ENCODE measurements around the gene PTP4A2. TPM values are rescaled to one million over a fixed set of nuclear protein-coding genes. Genes with fewer than 3 reads are reported as not detected.

Gene PTP4A2
- total RNA-seq, 1 experiment from 2014 or later = 201 TPM

DNA sequence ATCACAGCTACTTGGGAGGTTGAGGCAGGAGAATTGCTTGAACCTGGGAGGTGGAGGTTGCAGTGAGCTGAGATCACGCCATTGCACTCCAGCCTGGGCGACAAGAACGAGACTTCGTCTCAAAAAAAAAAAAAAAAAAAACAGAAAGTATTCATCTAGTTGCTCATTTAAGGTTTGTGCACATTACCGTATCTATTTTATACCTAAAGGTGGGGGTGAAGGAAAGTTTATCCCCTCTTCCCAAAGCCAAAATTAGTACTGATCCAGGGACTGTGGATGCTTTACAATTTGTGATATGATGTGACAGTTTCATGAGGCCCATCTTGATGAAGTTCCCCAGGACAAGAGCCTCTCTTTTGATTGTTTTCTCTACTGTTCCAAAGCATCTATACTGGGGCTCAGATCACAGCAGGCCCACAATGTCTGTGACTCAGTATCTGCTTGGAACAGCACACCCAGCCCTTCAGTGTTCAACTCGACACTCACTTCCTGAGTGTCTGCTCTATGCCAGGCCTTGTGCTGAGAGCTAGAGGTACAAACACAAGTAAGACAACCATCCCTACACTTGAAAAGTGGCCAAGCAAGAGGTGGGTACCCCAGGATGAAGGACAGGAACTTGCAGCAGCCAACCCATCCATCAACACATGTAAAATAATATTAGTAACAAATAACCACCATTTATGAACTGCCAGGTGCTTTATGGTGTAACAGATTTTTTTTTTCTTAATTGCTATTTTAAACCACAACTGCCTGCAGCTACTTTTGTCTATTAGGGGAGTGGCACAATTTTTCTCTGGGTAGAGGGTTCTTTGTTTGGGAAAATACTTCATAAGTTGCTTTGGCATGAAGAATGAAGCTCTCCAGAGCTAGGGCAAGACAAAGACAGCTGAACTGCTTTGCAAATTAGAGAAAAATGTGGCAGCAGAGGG, 46.5 kb upstream of the PTP4A2 start:
- no peaks in the 10 kb centered on the region for H3K9me3 ChIP-seq (ENCODE audit: insufficient read depth, low read depth)
- no peaks in the 10 kb centered on the region for H4K20me1 ChIP-seq (ENCODE audit: insufficient read depth)
- H3K36me3 ChIP-seq (ENCODE audit: low read depth) = no peaks in the 10 kb centered on the region
- H3K4me3 ChIP-seq = no peak overlapping the region
- no peak overlapping the region for H3K27ac ChIP-seq
- H3K27me3 ChIP-seq (ENCODE audit: insufficient read depth, low read depth) = no peaks in the 10 kb centered on the region
- no peaks in the 10 kb centered on the region for H3K4me1 ChIP-seq (replicated peaks; ENCODE audit: insufficient read depth)
- no peaks in the 10 kb centered on the region for H3K9me2 ChIP-seq (ENCODE audit: insufficient read depth)
- no peak overlapping the region for H2AFZ ChIP-seq
- intact Hi-C loops (cut with micrococcal nuclease; ENCODE audit: unreplicated experiment) = no loop called here
- H3K79me2 ChIP-seq (ENCODE audit: low read depth) = no peaks in the 10 kb centered on the region
- POLR2A ChIA-PET (ENCODE audit: unreplicated experiment) = no interaction called here
- no peak for DNase-seq
- H3K4me2 ChIP-seq = no peak overlapping the region
- TF ChIP-seq, protein P1, sequence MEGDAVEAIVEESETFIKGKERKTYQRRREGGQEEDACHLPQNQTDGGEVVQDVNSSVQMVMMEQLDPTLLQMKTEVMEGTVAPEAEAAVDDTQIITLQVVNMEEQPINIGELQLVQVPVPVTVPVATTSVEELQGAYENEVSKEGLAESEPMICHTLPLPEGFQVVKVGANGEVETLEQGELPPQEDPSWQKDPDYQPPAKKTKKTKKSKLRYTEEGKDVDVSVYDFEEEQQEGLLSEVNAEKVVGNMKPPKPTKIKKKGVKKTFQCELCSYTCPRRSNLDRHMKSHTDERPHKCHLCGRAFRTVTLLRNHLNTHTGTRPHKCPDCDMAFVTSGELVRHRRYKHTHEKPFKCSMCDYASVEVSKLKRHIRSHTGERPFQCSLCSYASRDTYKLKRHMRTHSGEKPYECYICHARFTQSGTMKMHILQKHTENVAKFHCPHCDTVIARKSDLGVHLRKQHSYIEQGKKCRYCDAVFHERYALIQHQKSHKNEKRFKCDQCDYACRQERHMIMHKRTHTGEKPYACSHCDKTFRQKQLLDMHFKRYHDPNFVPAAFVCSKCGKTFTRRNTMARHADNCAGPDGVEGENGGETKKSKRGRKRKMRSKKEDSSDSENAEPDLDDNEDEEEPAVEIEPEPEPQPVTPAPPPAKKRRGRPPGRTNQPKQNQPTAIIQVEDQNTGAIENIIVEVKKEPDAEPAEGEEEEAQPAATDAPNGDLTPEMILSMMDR (conservative IDR thresholded peaks at IDR 0.05) = no peak
- no peak for TF ChIP-seq EZH2 (IDR thresholded peaks at IDR 0.05; ENCODE audit: low read depth)
- BruUV-seq (replicated peaks) = no TSS peak
- CTCF ChIA-PET = interaction anchor here (0.5 kb wide), 1 partner anchor 163 kb away, joined by 4 read pairs; no protein-coding TSS in a partner anchor
- peaks cover 11% of the 10 kb centered on the region; the same call in 1 of the 2 replicates for H3F3A ChIP-seq (ENCODE audit: insufficient read depth, low read depth)

GRCh38 chr1:31981972-31982371, 43.8 kb upstream of the PTP4A2 start:
- Histone ChIP-seq H3K4me2 (no peak overlapping the region), H3K27me3 (ENCODE audit: insufficient read depth, low read depth) (no peaks in the 10 kb centered on the region), H3K9me2 (ENCODE audit: insufficient read depth) (no peaks in the 10 kb centered on the region), H3K27ac (no peak overlapping the region), H3K9me3 (ENCODE audit: insufficient read depth, low read depth) (no peaks in the 10 kb centered on the region), H3K79me2 (ENCODE audit: low read depth) (no peaks in the 10 kb centered on the region), H3K4me3 (no peak overlapping the region), H2AFZ (no peak overlapping the region), H3K4me1 (replicated peaks; ENCODE audit: insufficient read depth) (no peaks in the 10 kb centered on the region), H3F3A (ENCODE audit: insufficient read depth, low read depth) (peaks cover 11% of the 10 kb centered on the region; the same call in 1 of the 2 replicates), H3K36me3 (ENCODE audit: low read depth) (no peaks in the 10 kb centered on the region), H4K20me1 (ENCODE audit: insufficient read depth) (no peaks in the 10 kb centered on the region)
- ChIA-PET CTCF (no interaction called here), POLR2A (ENCODE audit: unreplicated experiment) (no interaction called here)
- TF ChIP-seq, protein P1 (conservative IDR thresholded peaks at IDR 0.05) = no peak
- TF ChIP-seq EZH2 (IDR thresholded peaks at IDR 0.05; ENCODE audit: low read depth) = no peak
- DNase-seq = no peak
- no TSS peak for BruUV-seq (replicated peaks)
- intact Hi-C loops (cut with micrococcal nuclease; ENCODE audit: unreplicated experiment) = no loop called here

GRCh38 chr1:31981456-31981839, 43.3 kb upstream of the PTP4A2 start:
- POLR2A ChIA-PET (ENCODE audit: unreplicated experiment) = interaction anchor here (0.7 kb wide), 1 partner anchor 355 kb away, joined by 5 read pairs; no protein-coding TSS in a partner anchor
- no TSS peak for BruUV-seq (replicated peaks)
- H3K9me3 ChIP-seq (ENCODE audit: insufficient read depth, low read depth) = no peaks in the 10 kb centered on the region
- H3K4me3 ChIP-seq = no peak overlapping the region
- TF ChIP-seq EZH2 (IDR thresholded peaks at IDR 0.05; ENCODE audit: low read depth) = no peak
- TF ChIP-seq, protein P1 (conservative IDR thresholded peaks at IDR 0.05) = no peak
- no peaks in the 10 kb centered on the region for H3K79me2 ChIP-seq (ENCODE audit: low read depth)
- no peaks in the 10 kb centered on the region for H4K20me1 ChIP-seq (ENCODE audit: insufficient read depth)
- CTCF ChIA-PET = no interaction called here
- H3F3A ChIP-seq (ENCODE audit: insufficient read depth, low read depth) = peaks cover 11% of the 10 kb centered on the region; the same call in 1 of the 2 replicates
- no peak overlapping the region for H3K27ac ChIP-seq
- no peaks in the 10 kb centered on the region for H3K27me3 ChIP-seq (ENCODE audit: insufficient read depth, low read depth)
- intact Hi-C loops (cut with micrococcal nuclease; ENCODE audit: unreplicated experiment) = no loop called here
- H3K9me2 ChIP-seq (ENCODE audit: insufficient read depth) = no peaks in the 10 kb centered on the region
- H3K4me2 ChIP-seq = no peak overlapping the region
- no peaks in the 10 kb centered on the region for H3K4me1 ChIP-seq (replicated peaks; ENCODE audit: insufficient read depth)
- DNase-seq = no peak
- H2AFZ ChIP-seq = no peak overlapping the region
- no peaks in the 10 kb centered on the region for H3K36me3 ChIP-seq (ENCODE audit: low read depth)

Measured in PC-9 (cell line).